Erythroblast (primary cell): ENCODE measurements around the gene MIS18BP1.

ENCODE experiments used
- GATA1 ChIP-seq: IDR thresholded peaks from 2 replicates; pipeline ENCODE4 v1.6.1; 2011; ENCODE audit warnings: low read depth, mild to moderate bottlenecking, control low read depth, low read length, moderate library complexity
- POLR2A ChIP-seq: IDR thresholded peaks from 2 replicates; pipeline ENCODE4 v1.6.1; 2011; ENCODE audit warnings: mild to moderate bottlenecking, low read length

DNA sequence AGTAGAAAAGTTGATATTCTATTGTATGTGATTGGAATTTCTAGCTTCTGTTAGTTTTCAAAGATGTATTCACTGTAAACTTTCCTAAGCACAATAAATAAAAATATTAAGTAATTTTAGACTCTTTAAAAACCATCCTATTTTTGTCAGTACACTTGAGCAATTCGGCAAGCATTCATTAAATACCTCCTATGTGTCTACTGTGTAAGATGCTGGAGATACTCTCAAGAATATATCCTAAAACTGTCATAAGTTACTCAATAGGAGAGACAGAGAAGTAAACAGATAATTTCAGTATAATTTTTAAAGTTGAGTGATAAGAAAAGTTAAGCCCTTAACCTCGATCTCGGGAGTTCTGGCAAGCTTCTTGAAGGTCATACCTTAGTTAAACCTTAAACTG lies 71.2 kb downstream of the MIS18BP1 start:
- TF ChIP-seq POLR2A, result no peak
- TF ChIP-seq GATA1, result no peak
